ENCODE results near the gene OCEL1. TPM values are rescaled to one million over a fixed set of nuclear protein-coding genes. Genes with fewer than 3 reads are reported as not detected.
A peak's percentile ranks its signal among the peaks of the same experiment; 100 is the strongest.

OCEL1 gene
- total and polyA plus RNA-seq, 2 of the 13 experiments (the other 11 are each of a cell fraction or from before 2014, with no cell fraction given): 10.6 to 17.2 TPM

DNA sequence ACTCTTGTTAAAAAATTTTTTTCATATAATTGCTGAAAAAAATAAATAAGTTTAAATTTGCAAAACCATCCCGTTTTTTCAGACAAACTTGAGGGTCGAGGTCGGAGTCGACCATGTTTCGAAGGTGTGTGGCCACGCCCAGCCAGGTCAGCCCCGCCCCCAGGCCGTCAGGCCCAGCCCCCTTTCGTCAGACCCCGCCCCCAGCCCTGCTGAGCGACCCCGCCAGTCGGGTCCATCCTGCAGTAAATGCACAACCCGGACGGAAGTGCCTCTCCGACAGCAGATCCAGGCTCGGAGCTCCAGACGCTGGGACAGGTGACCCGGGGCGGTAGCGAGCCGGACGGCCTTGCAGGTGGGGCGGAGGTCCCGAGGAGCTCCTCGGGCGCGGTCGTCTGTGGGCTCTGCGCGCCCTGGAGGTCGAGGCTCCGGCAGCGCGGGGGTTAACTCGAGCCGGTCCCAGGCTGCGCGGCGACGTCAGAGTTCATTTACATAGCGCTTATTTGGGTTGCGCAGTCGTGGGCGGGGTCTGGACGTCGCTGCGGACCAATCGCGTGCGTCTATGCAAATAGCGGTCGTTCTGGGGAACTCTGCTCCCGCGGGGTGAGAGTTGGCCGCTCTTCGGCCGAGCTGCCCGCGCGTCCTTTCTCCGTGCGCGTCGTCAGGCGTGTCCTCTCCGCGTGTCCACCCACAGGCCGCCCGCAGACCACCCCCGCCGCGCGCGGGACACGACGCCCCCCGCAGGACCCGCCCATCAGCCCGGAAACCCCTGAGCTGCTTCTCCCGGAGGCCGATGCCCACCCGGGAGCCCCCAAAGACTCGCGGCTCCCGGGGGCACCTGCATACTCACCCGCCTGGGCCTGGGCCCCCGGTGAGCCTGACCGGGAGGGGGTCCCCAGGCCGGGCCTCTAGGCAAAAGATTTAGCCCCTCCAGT, at the start of gene OCEL1 (continued):
- TF ChIP-seq NFE2 (CRISPR knock-in tag; IDR thresholded peaks at IDR 0.05) (no peak), ZSCAN25 (CRISPR knock-in tag; IDR thresholded peaks at IDR 0.05) (0 out of 2 replicates have a peak, but pooled peaks have one; percentile 13), ISL2 (CRISPR knock-in tag; IDR thresholded peaks at IDR 0.05) (peak; percentile 44; the same call in 1 of the 2 replicates), ZNF605 (CRISPR knock-in tag; IDR thresholded peaks at IDR 0.05) (0 out of 2 replicates have a peak, but pooled peaks have one; percentile 45), MAFK (conservative IDR thresholded peaks at IDR 0.05 in 1 of 2, IDR thresholded peaks at IDR 0.05 in 1 of 2; ENCODE audit: low read length in 2 of 2) (no peak), IKZF1 (IDR thresholded peaks at IDR 0.05) (no peak), ZSCAN29 (CRISPR knock-in tag; conservative IDR thresholded peaks at IDR 0.05) (0 out of 2 replicates have a peak, but pooled peaks have one; percentile 37), SP140L (CRISPR knock-in tag; IDR thresholded peaks at IDR 0.05; ENCODE audit: borderline replicate concordance) (0 out of 2 replicates have a peak, but pooled peaks have one; percentile 27), ZFP36L1 (CRISPR knock-in tag; IDR thresholded peaks at IDR 0.05) (no peak), ZNF773 (CRISPR knock-in tag; IDR thresholded peaks at IDR 0.05; ENCODE audit: borderline replicate concordance) (peak; percentile 62; the same call in 1 of the 2 replicates), ZNF570 (CRISPR knock-in tag; IDR thresholded peaks at IDR 0.05; ENCODE audit: borderline replicate concordance) (0 out of 2 replicates have a peak, but pooled peaks have one; percentile 61), TEAD2 (CRISPR knock-in tag; IDR thresholded peaks at IDR 0.05) (no peak), MYNN (CRISPR knock-in tag; IDR thresholded peaks at IDR 0.05; ENCODE audit: low read depth) (0 out of 2 replicates have a peak, but pooled peaks have one; percentile 15), DNMT3B (CRISPR knock-in tag; conservative IDR thresholded peaks at IDR 0.05) (no peak), ZNF547 (CRISPR knock-in tag; IDR thresholded peaks at IDR 0.05) (no peak; the same call in 1 of the 2 replicates), SP2 (CRISPR knock-in tag; IDR thresholded peaks at IDR 0.05) (peak; percentile 52; the same call in 1 of the 2 replicates), ZNF879 (CRISPR knock-in tag; IDR thresholded peaks at IDR 0.05) (no peak), MLLT10 (CRISPR knock-in tag; IDR thresholded peaks at IDR 0.05) (no peak), ZBTB20 (CRISPR knock-in tag; IDR thresholded peaks at IDR 0.05; ENCODE audit: borderline replicate concordance, low read depth) (no peak), ZNF782 (CRISPR knock-in tag; IDR thresholded peaks at IDR 0.05; ENCODE audit: borderline replicate concordance) (no peak), HNRNPH1 (optimal IDR thresholded peaks at IDR 0.05; ENCODE audit: low read depth, low read length) (no peak)
- TF ChIP-seq, protein P1, sequence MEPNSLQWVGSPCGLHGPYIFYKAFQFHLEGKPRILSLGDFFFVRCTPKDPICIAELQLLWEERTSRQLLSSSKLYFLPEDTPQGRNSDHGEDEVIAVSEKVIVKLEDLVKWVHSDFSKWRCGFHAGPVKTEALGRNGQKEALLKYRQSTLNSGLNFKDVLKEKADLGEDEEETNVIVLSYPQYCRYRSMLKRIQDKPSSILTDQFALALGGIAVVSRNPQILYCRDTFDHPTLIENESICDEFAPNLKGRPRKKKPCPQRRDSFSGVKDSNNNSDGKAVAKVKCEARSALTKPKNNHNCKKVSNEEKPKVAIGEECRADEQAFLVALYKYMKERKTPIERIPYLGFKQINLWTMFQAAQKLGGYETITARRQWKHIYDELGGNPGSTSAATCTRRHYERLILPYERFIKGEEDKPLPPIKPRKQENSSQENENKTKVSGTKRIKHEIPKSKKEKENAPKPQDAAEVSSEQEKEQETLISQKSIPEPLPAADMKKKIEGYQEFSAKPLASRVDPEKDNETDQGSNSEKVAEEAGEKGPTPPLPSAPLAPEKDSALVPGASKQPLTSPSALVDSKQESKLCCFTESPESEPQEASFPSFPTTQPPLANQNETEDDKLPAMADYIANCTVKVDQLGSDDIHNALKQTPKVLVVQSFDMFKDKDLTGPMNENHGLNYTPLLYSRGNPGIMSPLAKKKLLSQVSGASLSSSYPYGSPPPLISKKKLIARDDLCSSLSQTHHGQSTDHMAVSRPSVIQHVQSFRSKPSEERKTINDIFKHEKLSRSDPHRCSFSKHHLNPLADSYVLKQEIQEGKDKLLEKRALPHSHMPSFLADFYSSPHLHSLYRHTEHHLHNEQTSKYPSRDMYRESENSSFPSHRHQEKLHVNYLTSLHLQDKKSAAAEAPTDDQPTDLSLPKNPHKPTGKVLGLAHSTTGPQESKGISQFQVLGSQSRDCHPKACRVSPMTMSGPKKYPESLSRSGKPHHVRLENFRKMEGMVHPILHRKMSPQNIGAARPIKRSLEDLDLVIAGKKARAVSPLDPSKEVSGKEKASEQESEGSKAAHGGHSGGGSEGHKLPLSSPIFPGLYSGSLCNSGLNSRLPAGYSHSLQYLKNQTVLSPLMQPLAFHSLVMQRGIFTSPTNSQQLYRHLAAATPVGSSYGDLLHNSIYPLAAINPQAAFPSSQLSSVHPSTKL (CRISPR knock-in tag; IDR thresholded peaks at IDR 0.05): peak; percentile 6; the same call in 1 of the 2 replicates
- TF ChIP-seq, protein P2, sequence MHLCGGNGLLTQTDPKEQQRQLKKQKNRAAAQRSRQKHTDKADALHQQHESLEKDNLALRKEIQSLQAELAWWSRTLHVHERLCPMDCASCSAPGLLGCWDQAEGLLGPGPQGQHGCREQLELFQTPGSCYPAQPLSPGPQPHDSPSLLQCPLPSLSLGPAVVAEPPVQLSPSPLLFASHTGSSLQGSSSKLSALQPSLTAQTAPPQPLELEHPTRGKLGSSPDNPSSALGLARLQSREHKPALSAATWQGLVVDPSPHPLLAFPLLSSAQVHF (CRISPR knock-in tag; IDR thresholded peaks at IDR 0.05): no peak; the same call in 1 of the 2 replicates
- TF ChIP-seq, protein P3, sequence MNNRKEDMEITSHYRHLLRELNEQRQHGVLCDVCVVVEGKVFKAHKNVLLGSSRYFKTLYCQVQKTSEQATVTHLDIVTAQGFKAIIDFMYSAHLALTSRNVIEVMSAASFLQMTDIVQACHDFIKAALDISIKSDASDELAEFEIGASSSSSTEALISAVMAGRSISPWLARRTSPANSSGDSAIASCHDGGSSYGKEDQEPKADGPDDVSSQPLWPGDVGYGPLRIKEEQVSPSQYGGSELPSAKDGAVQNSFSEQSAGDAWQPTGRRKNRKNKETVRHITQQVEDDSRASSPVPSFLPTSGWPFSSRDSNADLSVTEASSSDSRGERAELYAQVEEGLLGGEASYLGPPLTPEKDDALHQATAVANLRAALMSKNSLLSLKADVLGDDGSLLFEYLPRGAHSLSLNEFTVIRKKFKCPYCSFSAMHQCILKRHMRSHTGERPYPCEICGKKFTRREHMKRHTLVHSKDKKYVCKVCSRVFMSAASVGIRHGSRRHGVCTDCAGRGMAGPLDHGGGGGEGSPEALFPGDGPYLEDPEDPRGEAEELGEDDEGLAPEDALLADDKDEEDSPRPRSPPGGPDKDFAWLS (CRISPR knock-in tag; IDR thresholded peaks at IDR 0.05; ENCODE audit: borderline replicate concordance): no peak

Data from HepG2 (cell line).